GM12875 (cell line): ENCODE data around the gene PCYOX1L.

ENCODE experiments used
- H3K4me3 ChIP-seq: one replicate; pipeline ENCODE4 v1.5.1; 2011; ENCODE audit warnings: low read depth, low read length, control low read depth
- CTCF ChIP-seq: IDR thresholded peaks from 2 replicates; pipeline ENCODE4 v1.5.1; 2011; ENCODE audit warnings: low read depth, mild to moderate bottlenecking, control low read depth, inconsistent platforms, low read length, moderate library complexity, borderline replicate concordance; ENCODE audit not compliant: insufficient read depth

PCYOX1L gene

DNA sequence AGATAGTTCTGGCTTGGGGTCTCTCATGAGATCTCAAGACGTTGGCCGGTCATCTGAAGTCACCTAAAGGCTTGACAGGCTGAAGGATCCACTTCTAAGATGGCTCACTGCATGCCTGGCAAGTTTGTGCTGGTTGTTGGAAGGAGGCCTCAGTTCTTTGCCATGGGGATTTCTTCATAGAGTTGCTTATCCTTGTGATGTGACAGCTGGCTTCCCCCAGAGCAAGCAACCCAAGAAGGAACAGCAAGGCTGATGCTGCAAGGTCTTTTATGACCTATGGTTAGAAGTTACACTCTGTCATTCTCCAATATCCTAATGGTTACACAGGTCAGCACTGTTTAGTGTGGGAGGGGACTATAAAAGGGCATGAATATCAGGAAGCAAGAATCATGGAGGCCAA is 33.2 kb upstream of the PCYOX1L start:
- TF ChIP-seq CTCF, result no peak
- H3K4me3 ChIP-seq, result no peak overlapping the region

GRCh38 chr5:149325166-149325735 is 32.6 kb upstream of the PCYOX1L start:
- TF ChIP-seq CTCF, result no peak
- no peak overlapping the region for H3K4me3 ChIP-seq

DNA sequence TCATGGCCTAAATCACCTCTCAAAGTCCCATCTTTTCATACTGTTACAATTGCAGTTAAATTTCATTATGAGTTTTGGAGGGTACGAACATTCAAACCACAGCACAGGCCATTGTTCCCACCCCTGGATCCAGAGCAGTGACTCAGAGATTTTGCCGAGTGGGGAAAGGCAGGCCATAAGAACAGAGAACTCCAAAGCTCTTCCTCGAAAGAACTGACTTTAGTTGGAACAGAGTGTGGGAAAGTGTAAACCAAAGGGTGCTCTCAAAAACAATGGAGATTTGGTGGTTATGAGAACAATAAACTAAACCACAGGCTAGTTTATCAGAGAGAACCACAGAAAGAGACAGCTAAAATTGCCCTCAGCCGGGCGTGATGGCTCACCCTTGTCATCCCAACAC is 32.0 kb upstream of the PCYOX1L start:
- no peak for TF ChIP-seq CTCF
- no peak overlapping the region for H3K4me3 ChIP-seq

GRCh38 chr5:149326611-149327010 is 31.2 kb upstream of the PCYOX1L start:
- no peak for TF ChIP-seq CTCF

DNA sequence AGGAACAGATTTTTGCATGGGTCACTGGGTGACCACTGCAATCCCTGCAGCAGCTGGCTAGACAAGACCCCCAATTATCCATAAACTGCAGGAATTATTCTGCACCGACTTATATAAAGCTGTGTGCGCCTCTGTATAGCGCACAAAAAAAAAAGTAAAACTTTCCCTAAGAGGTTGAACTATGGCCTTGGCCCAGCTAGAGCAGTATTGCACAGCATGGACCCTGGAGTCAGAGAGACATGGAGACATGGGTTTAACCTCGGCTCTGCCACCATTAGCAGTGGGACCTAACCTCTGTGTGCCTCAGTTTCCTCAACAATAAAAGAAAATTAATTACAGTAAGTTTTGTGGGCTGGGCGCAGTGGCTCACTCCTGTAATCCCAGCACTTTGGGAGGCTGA is 29.7 kb upstream of the PCYOX1L start:
- TF ChIP-seq CTCF, result no peak
- H3K4me3 ChIP-seq, result no peak overlapping the region

More at GRCh38 chr5:149326611-149327010, 31.2 kb upstream of the PCYOX1L start:
- no peak overlapping the region for H3K4me3 ChIP-seq

DNA sequence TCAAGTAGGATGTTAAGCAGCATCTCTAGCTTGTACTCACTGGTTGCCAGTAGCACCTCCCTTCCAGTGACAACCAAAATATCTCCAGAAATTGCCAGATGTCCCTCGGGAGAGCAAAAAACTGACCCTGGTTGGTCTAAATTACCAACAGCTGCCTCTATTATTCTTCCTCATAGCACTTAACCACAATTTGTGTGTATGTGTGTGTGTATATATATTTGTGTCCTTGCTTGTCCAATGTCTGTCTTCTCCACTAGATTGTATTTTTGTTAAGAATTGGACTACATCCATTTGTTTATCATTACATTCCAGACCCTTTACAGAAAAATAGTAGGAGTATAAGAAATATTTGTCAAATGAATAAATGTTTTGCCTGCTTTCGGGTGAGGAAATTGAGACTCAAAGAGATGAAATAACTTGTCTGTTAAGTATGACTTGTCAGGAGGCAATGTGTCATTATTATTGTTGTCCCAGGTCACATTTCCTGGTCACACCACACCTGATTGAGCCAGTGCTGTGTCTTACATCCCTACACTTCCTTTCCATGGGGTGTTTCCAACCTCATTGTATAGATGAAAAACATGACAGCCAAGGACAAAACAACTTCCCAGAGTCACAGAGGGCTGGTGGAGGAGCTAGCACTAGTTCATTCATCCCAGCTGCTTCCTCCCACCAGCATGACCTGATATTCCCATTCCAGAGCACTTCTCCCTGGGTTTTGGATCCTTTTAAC is 24.0 kb upstream of the PCYOX1L start:
- TF ChIP-seq CTCF, result no peak

GRCh38 chr5:149337736-149338135 is 20.1 kb upstream of the PCYOX1L start:
- H3K4me3 ChIP-seq, result no peak overlapping the region
- TF ChIP-seq CTCF, result no peak

More for the DNA sequence above, 24.0 kb upstream of the PCYOX1L start:
- no peak overlapping the region for H3K4me3 ChIP-seq
